Natural killer cell treated with Interleukin-12 subunit alpha and Interleukin-12 subunit beta and Interleukin-15 and Interleukin-18, amount 100 ng/mL, for 72 hours (primary cell): ENCODE measurements around the gene SLC25A1. TPM values are rescaled to one million over a fixed set of nuclear protein-coding genes. Genes with fewer than 3 reads are reported as not detected.
A peak's percentile ranks its signal among the peaks of the same experiment; 100 is the strongest.

Experiments
- ATAC-seq, 2 donors: fragments of 150-1000 bp; cut with Tn5 transposase in 1 of 2; sonication (Bioruptor Pico), chemical (Tn5 transposase) in 1 of 2; 2 replicates each; pipeline ENCODE4 v1.10.0; 2021
- DNase-seq: peaks from one replicate; pipeline ENCODE4 v3.0.0; 2022; ENCODE audit warnings: low spot score
- H3K27ac Mint-ChIP-seq, 2 donors: 1 replicate in 1 of 2; 2 replicates in 1 of 2; pipeline ENCODE4 v1.8.0; 2022; ENCODE audit warnings: mixed read lengths in 2 of 2, mild to moderate bottlenecking in 1 of 2, moderate library complexity in 1 of 2
- H3K27me3 Mint-ChIP-seq, 2 donors: 1 replicate in 1 of 2; 2 replicates in 1 of 2; pipeline ENCODE4 v1.8.0; 2022; ENCODE audit warnings: mixed read lengths in 2 of 2
- H3K36me3 Mint-ChIP-seq: one replicate; pipeline ENCODE4 v1.8.0; 2022; ENCODE audit warnings: mixed read lengths
- H3K4me1 Mint-ChIP-seq, 2 donors: 1 replicate in 1 of 2; 2 replicates in 1 of 2; pipeline ENCODE4 v1.8.0; 2022; ENCODE audit warnings: low read depth in 2 of 2, mixed read lengths in 2 of 2, mild to moderate bottlenecking in 1 of 2
- H3K4me3 Mint-ChIP-seq: one replicate; pipeline ENCODE4 v1.8.0; 2022; ENCODE audit warnings: mixed read lengths
- H3K9me3 Mint-ChIP-seq: 2 replicates; pipeline ENCODE4 v1.8.0; 2022; ENCODE audit warnings: mixed read lengths
- total RNA-seq, 2 donors: library from RNA; stranded (reverse); gene quantifications; one replicate each; pipeline ENCODE4 v1.2.3, GENCODE V29; 2022

SLC25A1 gene
- total RNA-seq, 2 donors from 2014 or later, result 44.5 to 44.7 TPM

GRCh38 chr22:19199479-19199878 lies 20.9 kb upstream of the SLC25A1 start:
- Mint-ChIP-seq H3K4me3 (no peak overlapping the region), H3K27ac (no peak overlapping the region), H3K9me3 (no peaks in the 10 kb centered on the region), H3K4me1 (peaks cover 9 to 25% of the 10 kb centered on the region in 2 donors), H3K36me3 (no peaks in the 10 kb centered on the region), H3K27me3 (peaks cover 0 to 7% of the 10 kb centered on the region in 2 donors)
- DNase-seq, result no peak
- no peak for ATAC-seq

GRCh38 chr22:19197997-19198865 lies 19.7 kb upstream of the SLC25A1 start:
- Mint-ChIP-seq H3K36me3 (no peaks in the 10 kb centered on the region), H3K4me3 (no peak overlapping the region), H3K27ac (no peak overlapping the region), H3K9me3 (no peaks in the 10 kb centered on the region), H3K4me1 (peaks cover 9 to 25% of the 10 kb centered on the region in 2 donors), H3K27me3 (no peaks in the 10 kb centered on the region)
- ATAC-seq (no peak), DNase-seq (no peak)

GRCh38 chr22:19196841-19197612 lies 18.5 kb upstream of the SLC25A1 start:
- no peak for ATAC-seq
- peaks cover 5 to 25% of the 10 kb centered on the region in 2 donors for H3K4me1 Mint-ChIP-seq
- H3K27ac Mint-ChIP-seq, result no peak overlapping the region
- H3K4me3 Mint-ChIP-seq, result no peak overlapping the region
- no peaks in the 10 kb centered on the region for H3K36me3 Mint-ChIP-seq
- DNase-seq, result no peak
- H3K9me3 Mint-ChIP-seq, result no peaks in the 10 kb centered on the region
- no peaks in the 10 kb centered on the region for H3K27me3 Mint-ChIP-seq

- peak overlapping the region; percentile 10 for H3K4me3 Mint-ChIP-seq
- peak in 1 of 2 donors; percentile 75 for ATAC-seq
- H3K9me3 Mint-ChIP-seq, result no peaks in the 10 kb centered on the region
- no peaks in the 10 kb centered on the region for H3K27me3 Mint-ChIP-seq
- H3K36me3 Mint-ChIP-seq, result no peaks in the 10 kb centered on the region
- peak overlapping the region in 1 of 2 donors; percentile 77 for H3K27ac Mint-ChIP-seq
- no peak for DNase-seq
- H3K4me1 Mint-ChIP-seq, result peaks cover 5 to 25% of the 10 kb centered on the region in 2 donors
These were observed 17.5 kb upstream of the SLC25A1 start for GRCh38 chr22:19195796-19196731.

- H3K9me3 Mint-ChIP-seq, result no peaks in the 10 kb centered on the region
- peak overlapping the region; percentile 10 for H3K4me3 Mint-ChIP-seq
- peak; percentile 16 for DNase-seq
- H3K4me1 Mint-ChIP-seq, result peaks cover 5 to 25% of the 10 kb centered on the region in 2 donors
- no peak for ATAC-seq
- H3K27me3 Mint-ChIP-seq, result no peaks in the 10 kb centered on the region
- H3K27ac Mint-ChIP-seq, result peak overlapping the region in 1 of 2 donors; percentile 77
- no peaks in the 10 kb centered on the region for H3K36me3 Mint-ChIP-seq
These were observed 16.4 kb upstream of the SLC25A1 start for GRCh38 chr22:19194766-19195536.

GRCh38 chr22:19193879-19194278 lies 15.3 kb upstream of the SLC25A1 start:
- H3K36me3 Mint-ChIP-seq, result no peaks in the 10 kb centered on the region
- H3K4me3 Mint-ChIP-seq, result no peak overlapping the region
- H3K27ac Mint-ChIP-seq, result no peak overlapping the region
- no peaks in the 10 kb centered on the region for H3K27me3 Mint-ChIP-seq
- H3K4me1 Mint-ChIP-seq, result peaks cover 5 to 25% of the 10 kb centered on the region in 2 donors
- no peak for ATAC-seq
- DNase-seq, result no peak
- H3K9me3 Mint-ChIP-seq, result no peaks in the 10 kb centered on the region

GRCh38 chr22:19187716-19188563 lies 9.4 kb upstream of the SLC25A1 start:
- Mint-ChIP-seq H3K27me3 (no peaks in the 10 kb centered on the region), H3K9me3 (no peaks in the 10 kb centered on the region), H3K36me3 (no peaks in the 10 kb centered on the region), H3K4me1 (no peaks in the 10 kb centered on the region), H3K27ac (no peak overlapping the region), H3K4me3 (no peak overlapping the region)
- DNase-seq, result peak; percentile 48
- ATAC-seq, result no peak

- DNase-seq, result peak; percentile 56
- peak overlapping the region in 1 of 2 donors; percentile 32 for H3K27ac Mint-ChIP-seq
- peaks cover 0 to 12% of the 10 kb centered on the region in 2 donors for H3K4me1 Mint-ChIP-seq
- H3K36me3 Mint-ChIP-seq, result no peaks in the 10 kb centered on the region
- H3K4me3 Mint-ChIP-seq, result no peak overlapping the region
- no peak for ATAC-seq
- H3K27me3 Mint-ChIP-seq, result peaks cover 0 to 5% of the 10 kb centered on the region in 2 donors
- no peaks in the 10 kb centered on the region for H3K9me3 Mint-ChIP-seq
These were observed 5.9 kb upstream of the SLC25A1 start for GRCh38 chr22:19184276-19184997.

GRCh38 chr22:19183216-19183615 lies 4.7 kb upstream of the SLC25A1 start:
- Mint-ChIP-seq H3K36me3 (no peaks in the 10 kb centered on the region), H3K4me1 (peaks cover 0 to 16% of the 10 kb centered on the region in 2 donors), H3K27me3 (peaks cover 0 to 5% of the 10 kb centered on the region in 2 donors), H3K27ac (no peak overlapping the region), H3K4me3 (no peak overlapping the region), H3K9me3 (no peaks in the 10 kb centered on the region)
- DNase-seq (peak; percentile 51), ATAC-seq (no peak)

- Mint-ChIP-seq H3K4me3 (no peak overlapping the region), H3K27me3 (peaks cover 0 to 5% of the 10 kb centered on the region in 2 donors), H3K9me3 (no peaks in the 10 kb centered on the region), H3K27ac (no peak overlapping the region), H3K4me1 (peaks cover 0 to 16% of the 10 kb centered on the region in 2 donors), H3K36me3 (no peaks in the 10 kb centered on the region)
- ATAC-seq, result no peak
- peak; percentile 38 for DNase-seq
These were observed 4.1 kb upstream of the SLC25A1 start for GRCh38 chr22:19182472-19183157.

GRCh38 chr22:19181786-19182471 lies 3.4 kb upstream of the SLC25A1 start:
- H3K4me3 Mint-ChIP-seq, result no peak overlapping the region
- no peaks in the 10 kb centered on the region for H3K9me3 Mint-ChIP-seq
- H3K27ac Mint-ChIP-seq, result no peak overlapping the region
- peaks cover 0 to 5% of the 10 kb centered on the region in 2 donors for H3K27me3 Mint-ChIP-seq
- no peaks in the 10 kb centered on the region for H3K36me3 Mint-ChIP-seq
- ATAC-seq (no peak), DNase-seq (peak; percentile 55)
- peaks cover 0 to 16% of the 10 kb centered on the region in 2 donors for H3K4me1 Mint-ChIP-seq
